ENCODE results near the gene NDST4.

NDST4 gene

GRCh38 chr4:114900934-114901333 is 212.5 kb downstream of the NDST4 start:
- no peak for DNase-seq

- DNase-seq, result no peak
Observed at GRCh38 chr4:114890773-114891172, 222.6 kb downstream of the NDST4 start.

- no peak for DNase-seq
Observed at GRCh38 chr4:114886761-114887160, 226.7 kb downstream of the NDST4 start.

- no peak for DNase-seq
Observed at GRCh38 chr4:114883641-114884040, 229.8 kb downstream of the NDST4 start.

GRCh38 chr4:114879916-114880669 is 233.3 kb downstream of the NDST4 start:
- DNase-seq, result peak; percentile 60

GRCh38 chr4:114875630-114876029 is 237.8 kb downstream of the NDST4 start:
- no peak for DNase-seq

- DNase-seq, result no peak
Observed at GRCh38 chr4:114874321-114874720, 239.1 kb downstream of the NDST4 start.

- DNase-seq, result no peak
Observed at GRCh38 chr4:114870987-114871386, 242.4 kb downstream of the NDST4 start.

GRCh38 chr4:114866901-114867670 is 246.3 kb downstream of the NDST4 start:
- no peak for DNase-seq

GRCh38 chr4:114864060-114864459 is 249.4 kb downstream of the NDST4 start:
- no peak for DNase-seq

GRCh38 chr4:114860786-114861185 is 252.6 kb downstream of the NDST4 start:
- no peak for DNase-seq

GRCh38 chr4:114857831-114858230 is 255.6 kb downstream of the NDST4 start:
- no peak for DNase-seq

- DNase-seq, result no peak
Observed at GRCh38 chr4:114839986-114840385, 273.4 kb downstream of the NDST4 start.

- DNase-seq, result no peak
Observed at GRCh38 chr4:114830628-114831027, 282.8 kb downstream of the NDST4 start.

- DNase-seq, result no peak
Observed at GRCh38 chr4:114827651-114828050, 285.8 kb downstream of the NDST4 start.

- no peak for DNase-seq
Observed at GRCh38 chr4:114815760-114816159, 297.7 kb downstream of the NDST4 start.

- no peak for DNase-seq
Observed at GRCh38 chr4:114813961-114814360, 299.5 kb downstream of the NDST4 start.

- no peak for DNase-seq
Observed at GRCh38 chr4:114811564-114812301, 301.7 kb downstream of the NDST4 start.

GRCh38 chr4:114807759-114808404 is 305.5 kb downstream of the NDST4 start:
- no peak for DNase-seq

- DNase-seq, result no peak
Observed at GRCh38 chr4:114807357-114807756, 306.1 kb downstream of the NDST4 start.

- DNase-seq, result no peak
Observed at GRCh38 chr4:114791976-114792375, 321.4 kb downstream of the NDST4 start.

GRCh38 chr4:114785570-114785969 is 327.9 kb downstream of the NDST4 start:
- DNase-seq, result no peak

- DNase-seq, result peak; percentile 5
Observed at GRCh38 chr4:114783215-114783595, 330.2 kb downstream of the NDST4 start.

Measured in COR-L47 (cell line).